BE2C (cell line): ENCODE measurements around the gene CAB39.

Source experiments
- DNase-seq: peaks from one replicate; pipeline ENCODE4 v3.0.0-alpha.2; 2020
- H3K27me3 ChIP-seq: fragments of 250-450 bp; sonication (Bioruptor Pico); 2 replicates; pipeline ENCODE4 v1.5.1; 2020; ENCODE audit warnings: mild to moderate bottlenecking
- H3K36me3 ChIP-seq: fragments of 250-450 bp; sonication (Bioruptor Pico); 2 replicates; pipeline ENCODE4 v1.5.1; 2020; ENCODE audit warnings: mild to moderate bottlenecking
- H3K4me1 ChIP-seq: fragments of 250-450 bp; sonication (Bioruptor Pico); 2 replicates; pipeline ENCODE4 v1.5.1; 2020
- H3K4me3 ChIP-seq: 2 replicates; pipeline ENCODE4 v1.5.1; 2011; ENCODE audit warnings: low read depth, low read length
- H3K9me3 ChIP-seq: fragments of 250-450 bp; sonication (Bioruptor Pico); 2 replicates; pipeline ENCODE4 v1.5.1; 2020
- CTCF ChIP-seq: IDR thresholded peaks from 2 replicates; pipeline ENCODE4 v1.5.1; 2012; ENCODE audit warnings: mild to moderate bottlenecking, low read depth, low read length

CAB39 gene

DNA sequence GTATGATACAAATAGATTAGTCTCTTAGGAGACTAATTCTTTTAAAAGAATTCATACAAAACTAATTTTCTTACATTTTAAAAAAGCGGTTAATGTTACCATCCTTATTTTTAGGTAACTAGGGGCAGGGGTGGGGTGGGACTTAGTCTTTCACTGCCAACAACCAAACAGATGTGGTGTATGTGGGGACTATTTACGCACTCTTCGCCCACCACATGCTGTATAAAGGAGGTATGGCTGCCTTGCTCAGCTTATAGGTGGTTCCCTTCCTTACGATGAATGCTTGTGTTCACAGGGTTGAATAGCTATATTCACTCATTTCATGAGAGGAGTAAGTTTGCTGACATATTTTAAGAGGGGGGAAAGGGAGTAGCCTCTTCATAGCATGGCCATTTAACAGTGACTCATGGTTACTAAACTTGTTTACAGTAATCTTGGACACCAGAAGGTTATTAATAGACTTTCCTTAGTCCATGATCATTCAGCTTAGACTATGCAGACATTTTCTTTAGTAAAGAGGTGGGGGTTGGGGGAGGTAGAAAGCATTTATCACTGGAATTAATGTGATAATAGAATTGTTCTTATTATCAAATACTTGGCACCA lies 61.8 kb downstream of the CAB39 start:
- no peak for TF ChIP-seq CTCF
- Histone ChIP-seq H3K27me3 (no peaks in the 10 kb centered on the region), H3K4me1 (no peaks in the 10 kb centered on the region), H3K36me3 (no peaks in the 10 kb centered on the region), H3K4me3 (no peak overlapping the region), H3K9me3 (no peaks in the 10 kb centered on the region)
- no peak for DNase-seq

DNA sequence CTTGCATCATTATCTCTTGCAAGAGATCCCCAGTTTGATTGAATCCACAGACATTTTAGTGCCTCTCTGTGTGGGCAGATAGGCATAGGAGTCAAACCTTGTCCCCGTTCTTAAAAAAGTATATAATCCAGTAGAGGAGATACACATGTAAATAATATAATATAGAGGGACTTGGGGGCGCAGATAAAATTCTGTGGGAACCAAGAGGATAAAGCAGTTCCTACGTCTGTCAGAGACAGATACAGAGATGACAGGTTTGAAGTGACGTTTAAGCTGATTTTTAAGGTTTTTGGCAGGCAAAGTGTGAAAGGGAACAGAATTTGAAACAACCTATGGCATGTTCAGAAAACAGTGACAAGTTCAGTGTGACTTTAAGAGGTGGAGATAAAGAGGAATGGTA lies 63.1 kb downstream of the CAB39 start:
- H3K4me1 ChIP-seq: no peaks in the 10 kb centered on the region
- no peaks in the 10 kb centered on the region for H3K9me3 ChIP-seq
- DNase-seq: no peak
- no peaks in the 10 kb centered on the region for H3K27me3 ChIP-seq
- TF ChIP-seq CTCF: no peak
- H3K36me3 ChIP-seq: no peaks in the 10 kb centered on the region
- H3K4me3 ChIP-seq: no peak overlapping the region

- no peaks in the 10 kb centered on the region for H3K27me3 ChIP-seq
- H3K9me3 ChIP-seq: no peaks in the 10 kb centered on the region
- no peak for DNase-seq
- no peaks in the 10 kb centered on the region for H3K4me1 ChIP-seq
- TF ChIP-seq CTCF: no peak
- no peak overlapping the region for H3K4me3 ChIP-seq
- no peaks in the 10 kb centered on the region for H3K36me3 ChIP-seq
These were observed 65.1 kb downstream of the CAB39 start for GRCh38 chr2:230777721-230778120.

GRCh38 chr2:230778350-230779063 lies 65.9 kb downstream of the CAB39 start:
- no peak for TF ChIP-seq CTCF
- H3K27me3 ChIP-seq: no peaks in the 10 kb centered on the region
- H3K4me1 ChIP-seq: no peaks in the 10 kb centered on the region
- no peaks in the 10 kb centered on the region for H3K36me3 ChIP-seq
- H3K4me3 ChIP-seq: no peak overlapping the region
- H3K9me3 ChIP-seq: no peaks in the 10 kb centered on the region
- no peak for DNase-seq

- H3K4me1 ChIP-seq: no peaks in the 10 kb centered on the region
- H3K4me3 ChIP-seq: no peak overlapping the region
- no peaks in the 10 kb centered on the region for H3K27me3 ChIP-seq
- DNase-seq: no peak
- H3K9me3 ChIP-seq: no peaks in the 10 kb centered on the region
- H3K36me3 ChIP-seq: no peaks in the 10 kb centered on the region
- TF ChIP-seq CTCF: no peak
These were observed 66.5 kb downstream of the CAB39 start for GRCh38 chr2:230779126-230779525.

DNA sequence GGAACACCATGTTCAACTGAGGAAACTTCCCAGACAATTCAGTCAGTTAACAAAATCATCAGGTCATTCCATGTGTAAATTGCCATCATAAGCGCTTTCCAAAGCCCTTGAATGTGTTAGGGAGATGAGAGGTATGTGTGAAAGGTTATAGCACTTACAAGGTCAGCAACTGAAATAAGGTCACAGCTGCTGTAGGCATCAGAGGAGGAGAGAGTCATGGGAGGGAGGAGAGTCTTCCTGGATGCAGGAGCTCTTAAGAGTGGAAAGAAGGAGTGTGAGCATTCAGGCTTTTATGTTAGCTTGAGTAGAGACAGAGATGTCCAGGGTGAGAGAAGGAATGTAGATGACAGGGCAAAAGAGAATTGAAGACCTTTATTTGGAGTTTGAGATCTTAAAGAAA lies 67.0 kb downstream of the CAB39 start:
- no peak for TF ChIP-seq CTCF
- Histone ChIP-seq H3K9me3 (no peaks in the 10 kb centered on the region), H3K4me3 (no peak overlapping the region), H3K4me1 (no peaks in the 10 kb centered on the region), H3K36me3 (no peaks in the 10 kb centered on the region), H3K27me3 (no peaks in the 10 kb centered on the region)
- DNase-seq: no peak
